H9 (cell line): ENCODE measurements around the gene ARRB1. TPM values are rescaled to one million over a fixed set of nuclear protein-coding genes. Genes with fewer than 3 reads are reported as not detected.

Experiments used
- DNase-seq: peaks from one replicate; pipeline ENCODE4 v3.0.0-alpha.2; 2017
- H2AFZ ChIP-seq: one replicate; pipeline ENCODE4 v1.6.1; 2013; ENCODE audit warnings: mild to moderate bottlenecking, low read length, control low read depth, moderate library complexity
- H2AK5ac ChIP-seq: 2 replicates; pipeline ENCODE4 v1.6.1; 2013; ENCODE audit warnings: low read length, control low read depth, mixed read lengths; ENCODE audit not compliant: insufficient read length
- H2BK120ac ChIP-seq: one replicate; pipeline ENCODE4 v1.6.1; 2013; ENCODE audit warnings: low read depth, mild to moderate bottlenecking, low read length, control low read depth, inconsistent platforms; ENCODE audit not compliant: poor library complexity, severe bottlenecking
- H2BK12ac ChIP-seq: 2 replicates; pipeline ENCODE4 v1.6.1; 2013; ENCODE audit warnings: low read length, control low read depth, mixed read lengths, low read depth; ENCODE audit not compliant: insufficient read length
- H2BK15ac ChIP-seq: 2 replicates; pipeline ENCODE4 v1.6.1; 2013; ENCODE audit warnings: low read depth, low read length, control low read depth
- H2BK20ac ChIP-seq: one replicate; pipeline ENCODE4 v1.6.1; 2013; ENCODE audit warnings: low read depth, mild to moderate bottlenecking, low read length, control low read depth, inconsistent platforms; ENCODE audit not compliant: poor library complexity, severe bottlenecking
- H2BK5ac ChIP-seq: 2 replicates; pipeline ENCODE4 v1.6.1; 2013; ENCODE audit warnings: low read length, control low read depth, mixed read lengths; ENCODE audit not compliant: insufficient read length
- H3K14ac ChIP-seq: 2 replicates; pipeline ENCODE4 v1.6.1; 2013; ENCODE audit warnings: low read length, control low read depth; ENCODE audit not compliant: insufficient read depth
- H3K18ac ChIP-seq: 2 replicates; pipeline ENCODE4 v1.6.1; 2013; ENCODE audit warnings: low read depth, mild to moderate bottlenecking, mixed read lengths, low read length, control low read depth; ENCODE audit not compliant: insufficient read length
- H3K23ac ChIP-seq: 2 replicates; pipeline ENCODE4 v1.6.1; 2013; ENCODE audit warnings: low read length, control low read depth, mixed read lengths, low read depth; ENCODE audit not compliant: insufficient read length
- H3K23me2 ChIP-seq: 2 replicates; pipeline ENCODE4 v1.6.1; 2013; ENCODE audit warnings: low read depth, mild to moderate bottlenecking, mixed read lengths, low read length, control low read depth; ENCODE audit not compliant: insufficient read length, poor library complexity, severe bottlenecking
- H3K27ac ChIP-seq: 2 replicates; pipeline ENCODE4 v1.5.1; 2013; ENCODE audit warnings: low read length, control low read depth, mixed read lengths, low read depth; ENCODE audit not compliant: insufficient read length
- H3K27me3 ChIP-seq: 2 replicates; pipeline ENCODE4 v1.6.1; 2013; ENCODE audit warnings: low read length, control low read depth, inconsistent platforms; ENCODE audit not compliant: insufficient read depth
- H3K4ac ChIP-seq: 2 replicates; pipeline ENCODE4 v1.6.1; 2013; ENCODE audit warnings: low read depth, mild to moderate bottlenecking, control low read depth, inconsistent platforms, low read length, moderate library complexity
- H3K4me1 ChIP-seq: 2 replicates; pipeline ENCODE4 v1.6.1; 2013; ENCODE audit warnings: low read length, control low read depth, inconsistent platforms; ENCODE audit not compliant: insufficient read depth
- H3K4me2 ChIP-seq: 2 replicates; pipeline ENCODE4 v1.6.1; 2013; ENCODE audit warnings: low read length, control low read depth, mixed read lengths; ENCODE audit not compliant: insufficient read length, insufficient read depth
- H3K56ac ChIP-seq: 2 replicates; pipeline ENCODE4 v1.6.1; 2013; ENCODE audit warnings: low read depth, mild to moderate bottlenecking, mixed read lengths, low read length, control low read depth; ENCODE audit not compliant: insufficient read length
- H3K79me1 ChIP-seq: 2 replicates; pipeline ENCODE4 v1.6.1; 2013; ENCODE audit warnings: low read depth, mild to moderate bottlenecking, moderate library complexity, low read length, control low read depth, inconsistent platforms; ENCODE audit not compliant: insufficient read depth, poor library complexity, severe bottlenecking
- H3K79me2 ChIP-seq: 2 replicates; pipeline ENCODE4 v1.6.1; 2013; ENCODE audit warnings: low read length, control low read depth, inconsistent platforms; ENCODE audit not compliant: insufficient read depth
- H3K9ac ChIP-seq: 2 replicates; pipeline ENCODE4 v1.6.1; 2013; ENCODE audit warnings: low read length, control low read depth, mixed read lengths; ENCODE audit not compliant: insufficient read length; ENCODE audit errors: extremely low read depth
- H3K9me3 ChIP-seq: one replicate; pipeline ENCODE4 v1.6.1; 2013; ENCODE audit warnings: low read depth, low read length, inconsistent platforms; ENCODE audit not compliant: control insufficient read depth
- H3T11ph ChIP-seq: one replicate; pipeline ENCODE4 v1.6.1; 2013; ENCODE audit warnings: mild to moderate bottlenecking, low read length, control low read depth, inconsistent platforms
- H4K20me1 ChIP-seq: one replicate; pipeline ENCODE4 v1.6.1; 2013; ENCODE audit not compliant: control insufficient read depth, insufficient read length, insufficient read depth
- H4K5ac ChIP-seq: 2 replicates; pipeline ENCODE4 v1.6.1; 2013; ENCODE audit warnings: low read depth, mild to moderate bottlenecking, mixed read lengths, low read length, control low read depth; ENCODE audit not compliant: insufficient read length
- H4K8ac ChIP-seq: replicated peaks from 2 replicates; pipeline ENCODE4 v1.6.1; 2013; ENCODE audit warnings: low read length, control low read depth, mixed read lengths, low read depth; ENCODE audit not compliant: insufficient read length
- H4K91ac ChIP-seq: 2 replicates; pipeline ENCODE4 v1.6.1; 2013; ENCODE audit warnings: low read depth, mild to moderate bottlenecking, moderate library complexity, mixed read lengths, low read length, control low read depth; ENCODE audit not compliant: insufficient read length
- H3K27ac Mint-ChIP-seq, 3 experiments: 2 replicates in 2 of 3; 3 replicates in 1 of 3; pipeline ENCODE4 v1.8.0; 2020 to 2021; ENCODE audit warnings: mixed read lengths in 3 of 3, mild to moderate bottlenecking in 1 of 3, moderate library complexity in 1 of 3
- H3K27me3 Mint-ChIP-seq: 2 replicates; pipeline ENCODE4 v1.8.0; 2021; ENCODE audit warnings: low read depth, mild to moderate bottlenecking, moderate library complexity, mixed read lengths
- H3K36me3 Mint-ChIP-seq, 3 experiments: 2 replicates in 2 of 3; 3 replicates in 1 of 3; pipeline ENCODE4 v1.8.0; 2020 to 2021; ENCODE audit warnings: low read depth in 3 of 3, mixed read lengths in 3 of 3; ENCODE audit not compliant: insufficient read depth in 1 of 3
- H3K4me1 Mint-ChIP-seq, 2 experiments: 2 replicates each; pipeline ENCODE4 v1.8.0; 2020; ENCODE audit warnings: mixed read lengths in 2 of 2
- H3K4me3 Mint-ChIP-seq, 2 experiments: 2 replicates in 1 of 2; 3 replicates in 1 of 2; pipeline ENCODE4 v1.8.0; 2020 to 2021; ENCODE audit warnings: mild to moderate bottlenecking in 2 of 2, mixed read lengths in 2 of 2, moderate library complexity in 1 of 2
- H3K9me3 Mint-ChIP-seq, 2 experiments: 2 replicates in 1 of 2; 3 replicates in 1 of 2; pipeline ENCODE4 v1.8.0; 2020; ENCODE audit warnings: mild to moderate bottlenecking in 2 of 2, mixed read lengths in 2 of 2, moderate library complexity in 1 of 2
- WGBS: extraction: QIAGEN DNeasy Blood & Tissue Kit; methylation state at CpG from one replicate; pipeline ENCODE4 v1.1.7; 2013; ENCODE audit warnings: missing lambda C conversion rate, low lambda C conversion rate, mixed read lengths; ENCODE audit not compliant: insufficient read length; ENCODE audit errors: extremely low coverage; 5-methylcytosine and 5-hydroxymethylcytosine counted together
- total RNA-seq: library from RNA; stranded (reverse); gene quantifications from 2 replicates; pipeline ENCODE4 v1.2.1, GENCODE V29; 2021
- TF ChIP-seq, protein P1 (sequence below): fragments of 200-600 bp; sonication (generic); conservative IDR thresholded peaks from 3 replicates; pipeline ENCODE4 v1.8.0; 2021; ENCODE audit warnings: antibody characterized with exemption, mild to moderate bottlenecking

ARRB1 gene
- total RNA-seq, 1 experiment from 2014 or later: 20.6 TPM

- no CpG with 5 or more reads among the region's 5 CpGs for WGBS
- Histone ChIP-seq H3K56ac (no peak overlapping the region), H2BK20ac (no peak overlapping the region), H2AK5ac (no peak overlapping the region), H3T11ph (no peak overlapping the region), H3K9me3 (no peaks in the 10 kb centered on the region), H3K4ac (no peak overlapping the region), H3K79me2 (no peaks in the 10 kb centered on the region), H2AFZ (no peak overlapping the region), H3K14ac (no peak overlapping the region), H3K9ac (no peak overlapping the region), H2BK12ac (no peak overlapping the region), H3K27ac (no peak overlapping the region), H2BK15ac (no peak overlapping the region), H4K5ac (no peak overlapping the region), H3K4me2 (no peak overlapping the region), H2BK120ac (no peak overlapping the region), H2BK5ac (no peak overlapping the region), H3K23me2 (no peaks in the 10 kb centered on the region), H3K27me3 (no peaks in the 10 kb centered on the region), H3K23ac (no peak overlapping the region), H3K4me1 (no peaks in the 10 kb centered on the region), H3K79me1 (no peaks in the 10 kb centered on the region), H4K8ac (no peak overlapping the region), H3K18ac (no peak overlapping the region), H4K20me1 (no peaks in the 10 kb centered on the region), H4K91ac (no peak overlapping the region)
- no peak for DNase-seq
- no peaks in the 10 kb centered on the region for H3K9me3 Mint-ChIP-seq
- H3K27ac Mint-ChIP-seq: no peak overlapping the region; a peak in 1 of 7 replicates
- no peaks in the 10 kb centered on the region; the same call in none of the 2 replicates for H3K27me3 Mint-ChIP-seq
- H3K36me3 Mint-ChIP-seq: peaks cover 0 to 11% (median 2%) of the 10 kb centered on the region in 3 experiments; a peak in 2 of 7 replicates
- peaks cover 4 to 12% of the 10 kb centered on the region in 2 experiments for H3K4me1 Mint-ChIP-seq
- TF ChIP-seq, protein P1, sequence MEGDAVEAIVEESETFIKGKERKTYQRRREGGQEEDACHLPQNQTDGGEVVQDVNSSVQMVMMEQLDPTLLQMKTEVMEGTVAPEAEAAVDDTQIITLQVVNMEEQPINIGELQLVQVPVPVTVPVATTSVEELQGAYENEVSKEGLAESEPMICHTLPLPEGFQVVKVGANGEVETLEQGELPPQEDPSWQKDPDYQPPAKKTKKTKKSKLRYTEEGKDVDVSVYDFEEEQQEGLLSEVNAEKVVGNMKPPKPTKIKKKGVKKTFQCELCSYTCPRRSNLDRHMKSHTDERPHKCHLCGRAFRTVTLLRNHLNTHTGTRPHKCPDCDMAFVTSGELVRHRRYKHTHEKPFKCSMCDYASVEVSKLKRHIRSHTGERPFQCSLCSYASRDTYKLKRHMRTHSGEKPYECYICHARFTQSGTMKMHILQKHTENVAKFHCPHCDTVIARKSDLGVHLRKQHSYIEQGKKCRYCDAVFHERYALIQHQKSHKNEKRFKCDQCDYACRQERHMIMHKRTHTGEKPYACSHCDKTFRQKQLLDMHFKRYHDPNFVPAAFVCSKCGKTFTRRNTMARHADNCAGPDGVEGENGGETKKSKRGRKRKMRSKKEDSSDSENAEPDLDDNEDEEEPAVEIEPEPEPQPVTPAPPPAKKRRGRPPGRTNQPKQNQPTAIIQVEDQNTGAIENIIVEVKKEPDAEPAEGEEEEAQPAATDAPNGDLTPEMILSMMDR: no peak
- H3K4me3 Mint-ChIP-seq: no peak overlapping the region
These were observed 79.1 kb downstream of the ARRB1 start for GRCh38 chr11:75272391-75272790.
